OCI-LY1 (cell line): ENCODE results near the gene CACNA2D3.

Source experiments
- EZH2 ChIP-seq: fragments of 200-600 bp; sonication (generic), shearing (Covaris generic); IDR thresholded peaks from 2 replicates; pipeline ENCODE4 v1.8.0; 2017; ENCODE audit warnings: borderline replicate concordance, mixed run types, mild to moderate bottlenecking, antibody characterized with exemption, low read length, moderate library complexity, mixed read lengths
- TF ChIP-seq, protein P1 (sequence below): fragments of 200-600 bp; sonication (generic), shearing (Covaris generic); IDR thresholded peaks from 2 replicates; pipeline ENCODE4 v1.5.1; 2017; ENCODE audit warnings: mild to moderate bottlenecking, antibody characterized with exemption, low read length, moderate library complexity, mixed read lengths

DNA sequence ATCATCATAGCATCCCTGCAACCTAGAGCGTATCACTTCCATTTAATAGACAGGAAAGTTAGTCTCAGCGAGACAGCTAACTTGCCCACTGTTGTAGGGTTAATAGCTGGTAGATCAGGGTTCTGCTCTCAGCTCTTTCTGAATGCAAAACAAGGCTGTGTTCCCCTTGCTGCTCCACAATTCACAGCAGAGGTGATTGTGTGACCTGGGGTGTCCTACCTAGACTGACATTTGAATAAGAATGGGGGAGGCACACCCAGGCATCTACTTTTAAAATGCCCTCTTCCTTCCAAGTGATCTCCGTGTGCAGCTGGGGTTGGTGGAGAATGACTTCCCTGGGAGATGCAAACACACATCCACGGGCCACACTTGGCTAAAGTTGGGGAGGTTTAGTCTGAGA, 43.0 kb upstream of the CACNA2D3 start:
- TF ChIP-seq, protein P1, sequence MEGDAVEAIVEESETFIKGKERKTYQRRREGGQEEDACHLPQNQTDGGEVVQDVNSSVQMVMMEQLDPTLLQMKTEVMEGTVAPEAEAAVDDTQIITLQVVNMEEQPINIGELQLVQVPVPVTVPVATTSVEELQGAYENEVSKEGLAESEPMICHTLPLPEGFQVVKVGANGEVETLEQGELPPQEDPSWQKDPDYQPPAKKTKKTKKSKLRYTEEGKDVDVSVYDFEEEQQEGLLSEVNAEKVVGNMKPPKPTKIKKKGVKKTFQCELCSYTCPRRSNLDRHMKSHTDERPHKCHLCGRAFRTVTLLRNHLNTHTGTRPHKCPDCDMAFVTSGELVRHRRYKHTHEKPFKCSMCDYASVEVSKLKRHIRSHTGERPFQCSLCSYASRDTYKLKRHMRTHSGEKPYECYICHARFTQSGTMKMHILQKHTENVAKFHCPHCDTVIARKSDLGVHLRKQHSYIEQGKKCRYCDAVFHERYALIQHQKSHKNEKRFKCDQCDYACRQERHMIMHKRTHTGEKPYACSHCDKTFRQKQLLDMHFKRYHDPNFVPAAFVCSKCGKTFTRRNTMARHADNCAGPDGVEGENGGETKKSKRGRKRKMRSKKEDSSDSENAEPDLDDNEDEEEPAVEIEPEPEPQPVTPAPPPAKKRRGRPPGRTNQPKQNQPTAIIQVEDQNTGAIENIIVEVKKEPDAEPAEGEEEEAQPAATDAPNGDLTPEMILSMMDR: no peak
- no peak for TF ChIP-seq EZH2
